ENCODE measurements around the gene TMEM132D. TPM values are rescaled to one million over a fixed set of nuclear protein-coding genes. Genes with fewer than 3 reads are reported as not detected.

The TMEM132D gene
- polyA plus RNA-seq, 1 experiment, result not detected

GRCh38 chr12:129163861-129164260, 740.0 kb downstream of the TMEM132D start:
- POLR2A ChIA-PET, result no interaction called here
- Histone ChIP-seq H3K4me3 (ENCODE audit: low read depth, low read length) (no peak overlapping the region), H3K27ac (ENCODE audit: low read depth, low read length) (no peak overlapping the region), H3K9me3 (ENCODE audit: control insufficient read depth, insufficient read depth, low read length) (peaks cover 47% of the 10 kb centered on the region), H3K27me3 (ENCODE audit: control insufficient read depth, insufficient read depth, low read length) (no peaks in the 10 kb centered on the region)
- no peak for DNase-seq (ENCODE audit: low read depth, low spot score)
- TF ChIP-seq CTCF (IDR thresholded peaks at IDR 0.05; ENCODE audit: low read depth, low read length), result no peak
- CTCF ChIA-PET, result no interaction called here

- Histone ChIP-seq H3K9me3 (ENCODE audit: control insufficient read depth, insufficient read depth, low read length) (peaks cover 43% of the 10 kb centered on the region), H3K27me3 (ENCODE audit: control insufficient read depth, insufficient read depth, low read length) (no peaks in the 10 kb centered on the region), H3K27ac (ENCODE audit: low read depth, low read length) (no peak overlapping the region), H3K4me3 (ENCODE audit: low read depth, low read length) (no peak overlapping the region)
- no peak for DNase-seq (ENCODE audit: low read depth, low spot score)
- POLR2A ChIA-PET, result no interaction called here
- no peak for TF ChIP-seq CTCF (IDR thresholded peaks at IDR 0.05; ENCODE audit: low read depth, low read length)
- CTCF ChIA-PET, result no interaction called here
Measured at GRCh38 chr12:129163461-129163860, 740.4 kb downstream of the TMEM132D start.

- no peak overlapping the region for H3K4me3 ChIP-seq (ENCODE audit: low read depth, low read length)
- no peak for DNase-seq (ENCODE audit: low read depth, low spot score)
- H3K9me3 ChIP-seq (ENCODE audit: control insufficient read depth, insufficient read depth, low read length), result peaks cover 41% of the 10 kb centered on the region
- POLR2A ChIA-PET, result no interaction called here
- H3K27me3 ChIP-seq (ENCODE audit: control insufficient read depth, insufficient read depth, low read length), result no peaks in the 10 kb centered on the region
- H3K27ac ChIP-seq (ENCODE audit: low read depth, low read length), result no peak overlapping the region
- no peak for TF ChIP-seq CTCF (IDR thresholded peaks at IDR 0.05; ENCODE audit: low read depth, low read length)
- CTCF ChIA-PET, result no interaction called here
Measured at GRCh38 chr12:129162805-129163204, 741.0 kb downstream of the TMEM132D start.

GRCh38 chr12:129161511-129161910, 742.3 kb downstream of the TMEM132D start:
- H3K9me3 ChIP-seq (ENCODE audit: control insufficient read depth, insufficient read depth, low read length), result peaks cover 34% of the 10 kb centered on the region
- ChIA-PET POLR2A (no interaction called here), CTCF (no interaction called here)
- H3K27ac ChIP-seq (ENCODE audit: low read depth, low read length), result no peak overlapping the region
- no peak for TF ChIP-seq CTCF (IDR thresholded peaks at IDR 0.05; ENCODE audit: low read depth, low read length)
- no peaks in the 10 kb centered on the region for H3K27me3 ChIP-seq (ENCODE audit: control insufficient read depth, insufficient read depth, low read length)
- no peak for DNase-seq (ENCODE audit: low read depth, low spot score)
- no peak overlapping the region for H3K4me3 ChIP-seq (ENCODE audit: low read depth, low read length)

- H3K4me3 ChIP-seq (ENCODE audit: low read depth, low read length), result no peak overlapping the region
- peaks cover 31% of the 10 kb centered on the region for H3K9me3 ChIP-seq (ENCODE audit: control insufficient read depth, insufficient read depth, low read length)
- POLR2A ChIA-PET, result no interaction called here
- H3K27me3 ChIP-seq (ENCODE audit: control insufficient read depth, insufficient read depth, low read length), result no peaks in the 10 kb centered on the region
- no peak for TF ChIP-seq CTCF (IDR thresholded peaks at IDR 0.05; ENCODE audit: low read depth, low read length)
- H3K27ac ChIP-seq (ENCODE audit: low read depth, low read length), result no peak overlapping the region
- CTCF ChIA-PET, result no interaction called here
- no peak for DNase-seq (ENCODE audit: low read depth, low spot score)
Measured at GRCh38 chr12:129160282-129160681, 743.5 kb downstream of the TMEM132D start.

Measured in AG04450 (cell line).